Measurements from ENCODE around the gene CTXN1. TPM values are rescaled to one million over a fixed set of nuclear protein-coding genes. Genes with fewer than 3 reads are reported as not detected.

The CTXN1 gene
- total RNA-seq, 2 donors from 2014 or later, result 1.5 to 4.4 TPM

- no peak overlapping the region for H3K4me3 ChIP-seq
- no peaks in the 10 kb centered on the region for H3K36me3 ChIP-seq
- H3K27me3 ChIP-seq, result no peaks in the 10 kb centered on the region
- DNase-seq, result no peak
- H3K27ac ChIP-seq, result no peak overlapping the region
- no peak for TF ChIP-seq CTCF (IDR thresholded peaks at IDR 0.05)
- H3K4me1 ChIP-seq, result no peaks in the 10 kb centered on the region
- H3K9me3 ChIP-seq, result no peaks in the 10 kb centered on the region
- H3K9ac ChIP-seq (ENCODE audit: low read depth in 2 of 2, low read length in 2 of 2), result no peak overlapping the region
- intact Hi-C loops (cut with DNase I), result no loop called here
Observed at GRCh38 chr19:7953576-7953975, 27.6 kb upstream of the CTXN1 start.

GRCh38 chr19:7953060-7953459, 27.1 kb upstream of the CTXN1 start:
- intact Hi-C loops (cut with DNase I), result no loop called here
- DNase-seq, result no peak
- no peak overlapping the region for H3K4me3 ChIP-seq
- H3K27ac ChIP-seq, result no peak overlapping the region
- no peaks in the 10 kb centered on the region for H3K4me1 ChIP-seq
- no peak for TF ChIP-seq CTCF (IDR thresholded peaks at IDR 0.05)
- H3K27me3 ChIP-seq, result no peaks in the 10 kb centered on the region
- H3K9ac ChIP-seq (ENCODE audit: low read depth in 2 of 2, low read length in 2 of 2), result no peak overlapping the region
- H3K36me3 ChIP-seq, result no peaks in the 10 kb centered on the region
- H3K9me3 ChIP-seq, result no peaks in the 10 kb centered on the region

GRCh38 chr19:7947939-7948338, 22.0 kb upstream of the CTXN1 start:
- H3K4me1 ChIP-seq, result no peaks in the 10 kb centered on the region
- H3K9me3 ChIP-seq, result no peaks in the 10 kb centered on the region
- TF ChIP-seq CTCF (IDR thresholded peaks at IDR 0.05), result no peak
- no peak overlapping the region for H3K9ac ChIP-seq (ENCODE audit: low read depth in 2 of 2, low read length in 2 of 2)
- H3K4me3 ChIP-seq, result no peak overlapping the region
- no peak for DNase-seq
- no peaks in the 10 kb centered on the region for H3K36me3 ChIP-seq
- intact Hi-C loops (cut with DNase I), result loop anchor here (5.0 kb wide), 1 partner anchor 304 kb away; no protein-coding TSS in a partner anchor
- no peak overlapping the region for H3K27ac ChIP-seq
- H3K27me3 ChIP-seq, result no peaks in the 10 kb centered on the region

GRCh38 chr19:7944177-7944761, 18.3 kb upstream of the CTXN1 start:
- peak overlapping the region; percentile 47 for H3K4me3 ChIP-seq
- peak overlapping the region; percentile 48 for H3K27ac ChIP-seq
- H3K4me1 ChIP-seq, result peaks cover 6% of the 10 kb centered on the region
- H3K9ac ChIP-seq (ENCODE audit: low read depth in 2 of 2, low read length in 2 of 2), result peak overlapping the region; percentile 40 to 87
- TF ChIP-seq CTCF (IDR thresholded peaks at IDR 0.05), result peak; percentile 79
- intact Hi-C loops (cut with DNase I), result no loop called here
- no peaks in the 10 kb centered on the region for H3K27me3 ChIP-seq
- no peaks in the 10 kb centered on the region for H3K9me3 ChIP-seq
- H3K36me3 ChIP-seq, result no peaks in the 10 kb centered on the region
- peak; percentile 92 for DNase-seq

- Histone ChIP-seq H3K4me1 (peaks cover 6% of the 10 kb centered on the region), H3K27me3 (no peaks in the 10 kb centered on the region), H3K9me3 (no peaks in the 10 kb centered on the region), H3K36me3 (no peaks in the 10 kb centered on the region), H3K27ac (peak within 1 kb of the TSS; percentile 79), H3K4me3 (peak within 1 kb of the TSS; percentile 68), H3K9ac (ENCODE audit: low read depth in 2 of 2, low read length in 2 of 2) (peak within 1 kb of the TSS; percentile 95 to 96)
- TF ChIP-seq CTCF (IDR thresholded peaks at IDR 0.05), result no peak
- DNase-seq, result peak; percentile 100
- intact Hi-C loops (cut with DNase I), result no loop called here
Observed at GRCh38 chr19:7943444-7944176, 17.7 kb upstream of the CTXN1 start, which contains the start of gene TIMM44. TSS of gene TIMM44 (minus strand) at chr19:7943666. CDS start at chr19:7943651, 15 bp downstream.

Data from colonic mucosa (tissue), 4 donors.